Skeletal muscle tissue (tissue), 5 donors: ENCODE measurements around the gene RBM17. TPM values are rescaled to one million over a fixed set of nuclear protein-coding genes. Genes with fewer than 3 reads are reported as not detected.
"Not testable (repeated sequence)": the region's sequence is repeated elsewhere in the genome, so short reads cannot be mapped to it uniquely, and the experiment has no call there.

Experiments used
- H3K27ac ChIP-seq: one replicate; pipeline ENCODE4 v1.7.0; 2013; ENCODE audit warnings: mild to moderate bottlenecking, low read depth, low read length, inconsistent platforms
- H3K27me3 ChIP-seq, 3 donors: one replicate each; pipeline ENCODE4 v1.7.0; 2013; ENCODE audit warnings: low read length in 3 of 3; ENCODE audit not compliant: control insufficient read depth in 3 of 3, insufficient read depth in 3 of 3
- H3K36me3 ChIP-seq, 3 donors: one replicate each; pipeline ENCODE4 v1.7.0; 2013; ENCODE audit warnings: low read length in 3 of 3; ENCODE audit not compliant: control insufficient read depth in 3 of 3, insufficient read depth in 3 of 3
- H3K4me1 ChIP-seq, 3 donors: one replicate each; pipeline ENCODE4 v1.7.0; 2013; ENCODE audit warnings: low read length in 3 of 3, mild to moderate bottlenecking in 3 of 3; ENCODE audit not compliant: control insufficient read depth in 3 of 3, insufficient read depth in 3 of 3
- H3K4me3 ChIP-seq, 3 donors: one replicate each; pipeline ENCODE4 v1.7.0; 2013; ENCODE audit warnings: low read length in 3 of 3
- H3K9ac ChIP-seq, 3 donors: one replicate each; pipeline ENCODE4 v1.7.0; 2013; ENCODE audit warnings: low read length in 3 of 3, mild to moderate bottlenecking in 3 of 3, moderate library complexity in 2 of 3, low read depth in 1 of 3
- H3K9me3 ChIP-seq, 3 donors: one replicate each; pipeline ENCODE4 v1.7.0; 2013; ENCODE audit warnings: low read length in 3 of 3; ENCODE audit not compliant: control insufficient read depth in 3 of 3
- small RNA-seq: library from RNA; depleted of rRNA; stranded (forward); fragments of <200 nt; gene quantifications from one replicate; pipeline ENCODE3, GENCODE V24; 2014
- total RNA-seq: library from RNA; depleted of rRNA; stranded (reverse); fragments of >200 nt; gene quantifications from one replicate; pipeline ENCODE4 v1.2.3, GENCODE V29; 2014
- donor health status: Osteomylitis.

RBM17 gene
- total RNA-seq, 1 donor from 2014 or later: 41.2 TPM

GRCh38 chr10:6164271-6165095 is 75.6 kb downstream of the RBM17 start:
- Histone ChIP-seq H3K36me3 (peaks cover 0 to 3% (median 2%) of the 10 kb centered on the region in 3 donors), H3K4me3 (peak overlapping the region; percentile 88 to 89 (median 89)), H3K27me3 (no peaks in the 10 kb centered on the region), H3K9ac (peak overlapping the region; percentile 98 to 99 (median 99)), H3K4me1 (peaks cover 19 to 46% (median 34%) of the 10 kb centered on the region in 3 donors), H3K27ac (peak overlapping the region; percentile 100), H3K9me3 (no peaks in the 10 kb centered on the region)

GRCh38 chr10:6165221-6165725 is 76.4 kb downstream of the RBM17 start:
- H3K27ac ChIP-seq: peak overlapping the region; percentile 100
- H3K27me3 ChIP-seq: no peaks in the 10 kb centered on the region
- peak overlapping the region in 2 of 3 donors; percentile 88 to 89 for H3K4me3 ChIP-seq
- H3K9ac ChIP-seq: peak overlapping the region in 2 of 3 donors; percentile 26 to 99
- H3K36me3 ChIP-seq: peaks cover 0 to 3% (median 2%) of the 10 kb centered on the region in 3 donors
- peaks cover 23 to 52% (median 38%) of the 10 kb centered on the region in 3 donors for H3K4me1 ChIP-seq
- no peaks in the 10 kb centered on the region for H3K9me3 ChIP-seq

- H3K27me3 ChIP-seq, H3K4me3 ChIP-seq, H3K36me3 ChIP-seq, H3K9me3 ChIP-seq: not testable (repeated sequence)
- H3K4me1 ChIP-seq: peaks cover 28 to 52% (median 44%) of the 10 kb centered on the region in 3 donors
- H3K9ac ChIP-seq: peak overlapping the region in 1 of 3 donors; percentile 99
- H3K27ac ChIP-seq: peak overlapping the region; percentile 100
Measured at GRCh38 chr10:6165933-6166332, 77.1 kb downstream of the RBM17 start.

Small RNA genes within 50 kb of the gene (small RNA-seq; reads per million reads assigned to genes)
- gene MIR3155A: not detected

Other genes starting within 250 kb of the RBM17 start
- 8.4 TPM for gene ANKRD16, start 199.1 kb upstream of the RBM17 start, total RNA-seq
- 51.7 TPM for gene FBH1, start 198.8 kb upstream of the RBM17 start, total RNA-seq
- gene IL15RA, start 111.5 kb upstream of the RBM17 start, total RNA-seq: 1.6 TPM
- not detected for gene IL2RA, start 26.7 kb upstream of the RBM17 start, total RNA-seq
- 9.9 TPM for gene PFKFB3, start 113.9 kb downstream of the RBM17 start, total RNA-seq